Esophagus muscularis mucosa (tissue), 3 donors: ENCODE results near the gene PRH2.

Source experiments
- CTCF ChIP-seq, 3 experiments: fragments of 200-600 bp in 2 of 3; fragments of 450-650 bp in 1 of 3; sonication (generic) in 2 of 3; IDR thresholded peaks; one replicate each; pipeline ENCODE4 v1.5.1; 2017 to 2019; ENCODE audit warnings: antibody characterized with exemption in 3 of 3, mild to moderate bottlenecking in 2 of 3, moderate library complexity in 1 of 3
- POLR2AphosphoS5 ChIP-seq, 2 donors: sonication (generic); formaldehyde crosslinking; IDR thresholded peaks; one replicate each; pipeline ENCODE4 v1.6.1; 2017; ENCODE audit warnings: antibody characterized with exemption in 2 of 2

GRCh38 chr12:10901427-10901826 lies 27.6 kb upstream of the PRH2 start:
- TF ChIP-seq POLR2AphosphoS5 (IDR thresholded peaks at IDR 0.05), result no peak
- TF ChIP-seq CTCF (IDR thresholded peaks at IDR 0.05), result no peak
